CD8-positive, alpha-beta memory T cell (primary cell): ENCODE results near the gene RGCC. TPM values are rescaled to one million over a fixed set of nuclear protein-coding genes. Genes with fewer than 3 reads are reported as not detected.

Experiments
- CTCF ChIA-PET: fragments of 350-600 bp; sonication (Branson Sonifier 250); formaldehyde crosslinking; loops from one replicate; lab custom pipeline; 2021; ENCODE audit warnings: antibody characterized with exemption; lab: Charles Lee
- POLR2A ChIA-PET: fragments of 350-600 bp; sonication (Branson Sonifier 250); formaldehyde crosslinking; loops from one replicate; lab custom pipeline; 2021; ENCODE audit warnings: antibody characterized with exemption; lab: Charles Lee
- DNase-seq, 5 donors: peaks; one replicate each; pipeline versions ENCODE4 v3.0.0 to v3.0.0-alpha.2; 2020 to 2022; ENCODE audit warnings: mixed read lengths in 1 of 5
- H3K27ac ChIP-seq: one replicate; pipeline ENCODE4 v1.7.0; 2013; ENCODE audit warnings: low read depth, mild to moderate bottlenecking, low read length, moderate library complexity
- H3K27me3 ChIP-seq: 2 replicates; pipeline ENCODE4 v1.7.0; 2013; ENCODE audit warnings: low read length, mild to moderate bottlenecking; ENCODE audit not compliant: insufficient read depth, poor library complexity, severe bottlenecking
- H3K36me3 ChIP-seq: 2 replicates; pipeline ENCODE4 v1.7.0; 2013; ENCODE audit warnings: mild to moderate bottlenecking, low read length, moderate library complexity; ENCODE audit not compliant: insufficient read depth
- H3K4me1 ChIP-seq: 2 replicates; pipeline ENCODE4 v1.7.0; 2013; ENCODE audit warnings: mild to moderate bottlenecking, low read length, moderate library complexity; ENCODE audit not compliant: insufficient read depth
- H3K4me3 ChIP-seq: 2 replicates; pipeline ENCODE4 v1.7.0; 2013; ENCODE audit warnings: mild to moderate bottlenecking, low read length
- H3K9me3 ChIP-seq: 2 replicates; pipeline ENCODE4 v1.7.0; 2013; ENCODE audit warnings: mild to moderate bottlenecking, low read length
- H3K27ac Mint-ChIP-seq, 8 donors: one replicate each; pipeline ENCODE4 v1.8.0; 2020 to 2021; ENCODE audit warnings: mixed read lengths in 8 of 8, mild to moderate bottlenecking in 6 of 8, inconsistent platforms in 3 of 8, moderate library complexity in 3 of 8
- H3K27me3 Mint-ChIP-seq, 2 donors: one replicate each; pipeline ENCODE4 v1.8.0; 2020 to 2021; ENCODE audit warnings: mixed read lengths in 2 of 2, mild to moderate bottlenecking in 1 of 2, moderate library complexity in 1 of 2
- H3K36me3 Mint-ChIP-seq, 3 donors: one replicate each; pipeline ENCODE4 v1.8.0; 2020 to 2021; ENCODE audit warnings: mixed read lengths in 3 of 3, inconsistent platforms in 1 of 3, mild to moderate bottlenecking in 1 of 3
- H3K4me1 Mint-ChIP-seq, 3 donors: one replicate each; pipeline ENCODE4 v1.8.0; 2020 to 2021; ENCODE audit warnings: mixed read lengths in 3 of 3, inconsistent platforms in 1 of 3, mild to moderate bottlenecking in 1 of 3
- H3K4me3 Mint-ChIP-seq, 7 donors: one replicate each; pipeline ENCODE4 v1.8.0; 2020 to 2021; ENCODE audit warnings: mixed read lengths in 7 of 7, mild to moderate bottlenecking in 6 of 7, moderate library complexity in 4 of 7, inconsistent platforms in 2 of 7
- H3K9me3 Mint-ChIP-seq, 5 donors: one replicate each; pipeline ENCODE4 v1.8.0; 2020 to 2022; ENCODE audit warnings: mixed read lengths in 5 of 5, mild to moderate bottlenecking in 3 of 5, moderate library complexity in 2 of 5, inconsistent platforms in 1 of 5
- polyA plus RNA-seq: library from polyadenylated mRNA; unstranded; fragments of 300-500 nt; fragmentation: Illumina TruSeq; gene quantifications from one replicate; pipeline ENCODE4 v1.2.3, GENCODE V29; 2021
- total RNA-seq, 2 experiments: library from RNA; stranded (reverse); gene quantifications; one replicate each; pipeline ENCODE4 v1.2.3, GENCODE V29; 2021

The RGCC gene
- total and polyA plus RNA-seq, 3 experiments from 2014 or later: 83.0 to 110 (median 107) TPM

GRCh38 chr13:41460074-41460465, 2.7 kb downstream of the RGCC start:
- H3K27me3 ChIP-seq: no peaks in the 10 kb centered on the region
- no peak overlapping the region for H3K27ac ChIP-seq
- Mint-ChIP-seq H3K27me3 (peaks cover 0 to 11% of the 10 kb centered on the region in 2 donors), H3K9me3 (no peaks in the 10 kb centered on the region), H3K27ac (peak overlapping the region in 7 of 8 donors; percentile 39 to 98 (median 93)), H3K4me1 (peaks cover 69 to 81% (median 79%) of the 10 kb centered on the region in 3 donors), H3K4me3 (peak overlapping the region; percentile 85 to 98 (median 91)), H3K36me3 (peaks cover 8 to 64% (median 17%) of the 10 kb centered on the region in 3 donors)
- ChIA-PET POLR2A (interaction anchor here (0.8 kb wide), 1 partner anchor 32 kb away, joined by 3 read pairs; no protein-coding TSS in a partner anchor), CTCF (interaction anchor here (0.8 to 3.3 kb wide), 11 partner anchors 8 to 192 kb away, joined by 3 to 15 read pairs (median 5); no protein-coding TSS in a partner anchor)
- H3K4me1 ChIP-seq: peaks cover 66% of the 10 kb centered on the region
- peak overlapping the region; percentile 95 for H3K4me3 ChIP-seq
- H3K9me3 ChIP-seq: no peaks in the 10 kb centered on the region
- DNase-seq: no peak
- no peaks in the 10 kb centered on the region for H3K36me3 ChIP-seq

GRCh38 chr13:41460930-41461329, 3.6 kb downstream of the RGCC start:
- Mint-ChIP-seq H3K4me3 (peak overlapping the region; percentile 69 to 94 (median 90)), H3K27ac (peak overlapping the region in 6 of 8 donors; percentile 54 to 98 (median 90)), H3K4me1 (peaks cover 78 to 85% (median 84%) of the 10 kb centered on the region in 3 donors), H3K27me3 (peaks cover 0 to 12% of the 10 kb centered on the region in 2 donors), H3K9me3 (no peaks in the 10 kb centered on the region), H3K36me3 (peaks cover 8 to 66% (median 17%) of the 10 kb centered on the region in 3 donors)
- peak in 2 of 5 donors; percentile 24 to 34 for DNase-seq
- Histone ChIP-seq H3K27me3 (no peaks in the 10 kb centered on the region), H3K9me3 (no peaks in the 10 kb centered on the region), H3K36me3 (no peaks in the 10 kb centered on the region), H3K4me3 (peak overlapping the region; percentile 95), H3K27ac (no peak overlapping the region), H3K4me1 (peaks cover 75% of the 10 kb centered on the region)
- POLR2A ChIA-PET: no interaction called here
- CTCF ChIA-PET: interaction anchor here (1.0 to 2.0 kb wide), 2 partner anchors 58 to 183 kb away, joined by 3 to 5 read pairs; no protein-coding TSS in a partner anchor

- Histone ChIP-seq H3K27ac (no peak overlapping the region), H3K27me3 (no peaks in the 10 kb centered on the region), H3K4me1 (peaks cover 81% of the 10 kb centered on the region), H3K9me3 (no peaks in the 10 kb centered on the region), H3K4me3 (peak overlapping the region; percentile 74), H3K36me3 (no peaks in the 10 kb centered on the region)
- H3K27me3 Mint-ChIP-seq: peaks cover 0 to 14% of the 10 kb centered on the region in 2 donors
- H3K36me3 Mint-ChIP-seq: peaks cover 8 to 74% (median 17%) of the 10 kb centered on the region in 3 donors
- peaks cover 80 to 85% (median 84%) of the 10 kb centered on the region in 3 donors for H3K4me1 Mint-ChIP-seq
- ChIA-PET CTCF (interaction anchor here (1.5 kb wide), 1 partner anchor 38 kb away, joined by 3 read pairs; no protein-coding TSS in a partner anchor), POLR2A (interaction anchor here (0.7 kb wide), 1 partner anchor 29 kb away, joined by 3 read pairs; no protein-coding TSS in a partner anchor)
- peak overlapping the region; percentile 51 to 99 (median 96) for H3K27ac Mint-ChIP-seq
- H3K4me3 Mint-ChIP-seq: peak overlapping the region; percentile 78 to 91 (median 84)
- DNase-seq: peak in 1 of 5 donors; percentile 35
- H3K9me3 Mint-ChIP-seq: no peaks in the 10 kb centered on the region
These were observed 4.3 kb downstream of the RGCC start for GRCh38 chr13:41461527-41462139.

- Mint-ChIP-seq H3K9me3 (no peaks in the 10 kb centered on the region), H3K27ac (peak overlapping the region; percentile 93 to 99 (median 97)), H3K36me3 (peaks cover 8 to 81% (median 19%) of the 10 kb centered on the region in 3 donors), H3K4me1 (peaks cover 84 to 89% (median 88%) of the 10 kb centered on the region in 3 donors), H3K27me3 (peaks cover 0 to 14% of the 10 kb centered on the region in 2 donors), H3K4me3 (peak overlapping the region; percentile 78 to 91 (median 84))
- POLR2A ChIA-PET: interaction anchor here (0.7 to 0.9 kb wide), 2 partner anchors 28 to 30 kb away, joined by 3 to 4 read pairs; no protein-coding TSS in a partner anchor
- Histone ChIP-seq H3K27ac (peak overlapping the region; percentile 62), H3K36me3 (peaks cover 4% of the 10 kb centered on the region), H3K4me3 (peak overlapping the region; percentile 74), H3K9me3 (no peaks in the 10 kb centered on the region), H3K4me1 (peaks cover 85% of the 10 kb centered on the region), H3K27me3 (no peaks in the 10 kb centered on the region)
- CTCF ChIA-PET: interaction anchor here (1.5 kb wide), 1 partner anchor 37 kb away, joined by 3 read pairs; no protein-coding TSS in a partner anchor
- DNase-seq: peak in 1 of 5 donors; percentile 15
These were observed 5.1 kb downstream of the RGCC start for GRCh38 chr13:41462427-41462826.

- Mint-ChIP-seq H3K9me3 (no peaks in the 10 kb centered on the region), H3K36me3 (peaks cover 14 to 84% (median 27%) of the 10 kb centered on the region in 3 donors), H3K4me3 (peak overlapping the region; percentile 78 to 95 (median 85)), H3K4me1 (peaks cover 90 to 96% (median 95%) of the 10 kb centered on the region in 3 donors), H3K27ac (peak overlapping the region; percentile 93 to 99 (median 97)), H3K27me3 (peaks cover 0 to 14% of the 10 kb centered on the region in 2 donors)
- peak in 3 of 5 donors; percentile 39 to 70 (median 48) for DNase-seq
- no peaks in the 10 kb centered on the region for H3K27me3 ChIP-seq
- ChIA-PET CTCF (interaction anchor here (1.2 to 1.5 kb wide), 2 partner anchors 28 to 31 kb away, joined by 4 to 7 read pairs; no protein-coding TSS in a partner anchor), POLR2A (interaction anchor here (1.5 kb wide), 2 partner anchors 29 to 189 kb away, joined by 5 to 10 read pairs; no protein-coding TSS in a partner anchor)
- peaks cover 18% of the 10 kb centered on the region for H3K36me3 ChIP-seq
- H3K4me3 ChIP-seq: peak overlapping the region; percentile 79
- peaks cover 94% of the 10 kb centered on the region for H3K4me1 ChIP-seq
- H3K27ac ChIP-seq: peak overlapping the region; percentile 91
- no peaks in the 10 kb centered on the region for H3K9me3 ChIP-seq
These were observed 6.7 kb downstream of the RGCC start for GRCh38 chr13:41463838-41464602.

- Histone ChIP-seq H3K27ac (peak overlapping the region; percentile 91), H3K27me3 (no peaks in the 10 kb centered on the region), H3K4me3 (peak overlapping the region; percentile 79), H3K4me1 (peaks cover 92% of the 10 kb centered on the region), H3K36me3 (peaks cover 30% of the 10 kb centered on the region), H3K9me3 (no peaks in the 10 kb centered on the region)
- Mint-ChIP-seq H3K27me3 (peaks cover 0 to 12% of the 10 kb centered on the region in 2 donors), H3K36me3 (peaks cover 24 to 84% (median 32%) of the 10 kb centered on the region in 3 donors), H3K27ac (peak overlapping the region; percentile 93 to 99 (median 97)), H3K4me3 (peak overlapping the region; percentile 78 to 95 (median 85)), H3K9me3 (no peaks in the 10 kb centered on the region), H3K4me1 (peaks cover 82 to 94% (median 86%) of the 10 kb centered on the region in 3 donors)
- POLR2A ChIA-PET: interaction anchor here (1.0 to 1.5 kb wide), 3 partner anchors 23 to 27 kb away, joined by 5 to 15 read pairs (median 10); no protein-coding TSS in a partner anchor
- CTCF ChIA-PET: interaction anchor here (1.1 to 1.3 kb wide), 2 partner anchors 8 to 187 kb away, joined by 3 to 6 read pairs; no protein-coding TSS in a partner anchor
- peak; percentile 73 to 95 (median 88) for DNase-seq
These were observed 8.0 kb downstream of the RGCC start for GRCh38 chr13:41465241-41465847.

GRCh38 chr13:41465898-41466320, 8.6 kb downstream of the RGCC start:
- Mint-ChIP-seq H3K27me3 (peaks cover 0 to 12% of the 10 kb centered on the region in 2 donors), H3K9me3 (no peaks in the 10 kb centered on the region), H3K36me3 (peaks cover 26 to 82% (median 31%) of the 10 kb centered on the region in 3 donors), H3K27ac (peak overlapping the region; percentile 93 to 99 (median 97)), H3K4me3 (peak overlapping the region; percentile 63 to 91 (median 85)), H3K4me1 (peaks cover 79 to 89% (median 80%) of the 10 kb centered on the region in 3 donors)
- Histone ChIP-seq H3K36me3 (peaks cover 32% of the 10 kb centered on the region), H3K4me3 (peak overlapping the region; percentile 18), H3K27ac (peak overlapping the region; percentile 91), H3K9me3 (no peaks in the 10 kb centered on the region), H3K27me3 (no peaks in the 10 kb centered on the region), H3K4me1 (peaks cover 88% of the 10 kb centered on the region)
- peak in 3 of 5 donors; percentile 37 to 51 (median 40) for DNase-seq
- CTCF ChIA-PET: interaction anchor here (1.1 to 1.3 kb wide), 2 partner anchors 8 to 186 kb away, joined by 3 to 6 read pairs; no protein-coding TSS in a partner anchor
- POLR2A ChIA-PET: interaction anchor here (1.0 to 1.5 kb wide), 3 partner anchors 22 to 27 kb away, joined by 5 to 15 read pairs (median 10); no protein-coding TSS in a partner anchor
